Effector CD8-positive, alpha-beta T cell (primary cell): ENCODE results near the gene IQGAP1.

Experiments used
- DNase-seq: peaks from one replicate; lab custom pipeline; 2025; lab: John Stamatoyannopoulos, UW

IQGAP1 gene

GRCh38 chr15:90442423-90442822 lies 54.4 kb downstream of the IQGAP1 start:
- no peak for DNase-seq

DNA sequence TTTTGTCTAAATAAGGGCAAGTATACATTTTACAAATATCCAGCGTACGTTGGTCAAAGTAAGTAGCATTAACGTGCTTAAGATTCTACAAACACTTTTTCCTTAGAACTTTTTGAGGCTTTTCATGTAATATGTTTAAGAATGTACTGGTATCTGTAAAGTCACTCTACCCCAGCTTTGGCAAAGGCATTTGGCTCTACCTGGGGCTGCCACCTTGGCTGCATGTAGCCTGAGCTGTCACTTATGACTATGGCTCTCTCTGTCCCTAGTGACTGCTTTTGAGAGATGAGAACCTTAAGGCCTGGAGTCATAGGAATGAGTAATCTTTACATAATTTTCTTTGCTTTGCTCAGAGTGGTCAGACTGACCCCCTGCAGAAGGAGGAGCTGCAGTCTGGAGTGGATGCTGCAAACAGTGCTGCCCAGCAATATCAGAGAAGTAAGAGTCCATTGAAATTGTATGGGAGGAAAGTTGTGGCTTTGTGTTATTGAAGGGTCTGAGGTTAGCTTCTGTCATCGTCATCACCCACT lies 61.2 kb downstream of the IQGAP1 start:
- no peak for DNase-seq

DNA sequence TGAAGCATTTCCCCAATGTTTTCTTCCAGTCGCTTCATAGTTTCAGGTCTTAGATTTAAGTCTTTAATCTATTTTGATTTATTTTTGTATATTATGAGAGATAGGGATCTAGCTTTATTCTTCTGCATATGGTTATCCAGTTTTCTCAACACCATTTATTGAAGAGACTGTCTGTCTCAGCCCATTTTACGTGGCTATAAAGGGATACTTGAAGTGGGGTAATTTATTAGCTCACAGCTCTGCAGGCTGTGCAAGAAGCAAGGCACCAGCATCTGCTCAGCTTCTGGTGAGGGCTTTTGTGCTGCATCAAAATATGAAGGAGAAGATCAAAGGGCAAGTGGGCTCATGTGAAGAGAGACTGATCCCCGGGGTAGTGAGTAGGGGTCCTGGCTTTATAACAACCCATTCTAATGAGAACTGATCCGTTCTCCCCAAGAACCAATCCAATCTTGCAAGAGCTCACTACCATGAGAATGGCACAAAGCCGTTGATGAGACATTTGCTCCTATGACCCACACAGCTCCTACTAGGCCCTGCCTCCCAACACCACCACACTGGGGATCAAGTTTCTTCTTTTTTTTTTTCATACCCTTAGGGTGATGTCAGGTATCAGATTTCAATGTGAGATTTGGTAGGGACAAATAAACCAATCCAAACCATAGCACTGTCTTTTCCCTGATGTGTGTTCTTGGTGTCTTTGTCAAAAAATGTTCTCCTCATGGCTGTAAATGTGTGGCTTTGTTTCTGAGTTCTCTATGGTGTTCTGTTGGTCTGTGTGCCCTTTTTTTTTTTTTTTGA lies 63.2 kb downstream of the IQGAP1 start:
- no peak for DNase-seq

- DNase-seq, result no peak
These were observed 68.2 kb downstream of the IQGAP1 start for GRCh38 chr15:90456236-90456635.

DNA sequence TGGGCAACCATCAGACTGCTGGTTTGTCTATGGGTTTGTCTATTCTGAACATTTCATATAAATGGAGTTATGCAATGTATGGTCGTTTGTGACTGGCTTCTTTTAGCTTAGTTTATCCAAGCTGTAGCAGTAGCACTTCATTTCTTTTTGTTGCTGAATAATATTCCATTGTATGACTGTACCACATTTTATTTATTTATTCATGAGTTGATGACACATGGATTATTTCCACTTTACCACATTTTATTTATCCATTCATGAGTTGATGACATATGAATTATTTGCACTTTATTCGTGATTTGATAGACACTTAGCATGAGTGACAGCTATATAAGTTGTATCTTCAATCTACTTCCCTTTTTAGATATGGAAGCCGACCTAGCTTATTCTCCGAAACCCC lies 70.0 kb downstream of the IQGAP1 start:
- DNase-seq, result no peak

DNA sequence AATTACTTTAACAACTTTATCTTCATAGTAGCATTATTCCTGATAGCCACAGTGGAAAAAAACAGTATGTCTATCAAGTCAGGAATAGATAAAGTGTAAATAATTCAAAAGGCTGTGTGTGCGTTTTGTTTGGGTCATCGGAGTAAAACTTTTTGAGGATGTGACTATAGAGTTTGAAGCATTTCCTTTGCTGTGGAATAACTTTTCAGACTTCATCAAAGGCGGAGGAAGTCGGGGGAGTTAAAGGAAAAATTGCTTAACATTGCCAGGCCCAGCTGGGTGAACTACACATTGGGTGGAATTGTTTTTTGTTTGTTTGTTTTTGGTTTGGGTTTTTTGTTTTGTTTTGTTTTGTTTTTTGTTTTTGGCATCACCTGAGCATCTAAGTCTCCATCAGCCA lies 71.3 kb downstream of the IQGAP1 start:
- DNase-seq, result no peak

DNA sequence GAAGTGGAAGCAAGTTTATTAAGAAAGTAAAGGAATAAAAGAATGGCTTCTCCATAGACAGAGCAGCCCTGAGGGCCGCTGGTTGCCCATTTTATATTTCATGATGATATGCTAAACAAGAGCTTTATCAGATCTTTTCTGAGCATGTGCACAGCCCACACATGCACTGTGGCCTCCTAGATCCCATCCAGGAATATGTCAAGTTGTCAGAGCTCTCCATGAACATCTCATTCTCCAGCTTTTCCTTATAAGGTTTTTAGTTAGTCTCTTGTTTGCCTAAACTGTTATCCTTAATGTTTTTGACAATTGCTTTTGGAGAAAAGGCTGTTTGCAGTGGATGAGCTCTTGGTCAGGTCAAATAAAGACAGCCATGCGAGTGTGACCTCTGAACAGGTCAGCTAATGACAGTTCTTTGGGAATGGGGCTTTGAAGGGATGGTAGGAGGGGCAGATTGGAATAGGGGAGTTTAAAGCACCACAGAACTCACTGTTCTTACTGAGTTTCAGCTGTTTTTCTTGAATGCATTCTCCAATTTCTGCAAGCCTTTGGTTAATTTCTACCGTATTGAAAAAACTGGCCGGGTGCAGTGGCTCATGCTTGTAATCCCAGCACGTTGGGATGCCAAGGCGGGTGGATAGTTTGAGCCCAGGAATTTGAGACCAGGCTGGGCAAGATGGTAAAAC lies 72.2 kb downstream of the IQGAP1 start:
- DNase-seq, result no peak

- no peak for DNase-seq
These were observed 75.3 kb downstream of the IQGAP1 start for GRCh38 chr15:90463381-90463780.

DNA sequence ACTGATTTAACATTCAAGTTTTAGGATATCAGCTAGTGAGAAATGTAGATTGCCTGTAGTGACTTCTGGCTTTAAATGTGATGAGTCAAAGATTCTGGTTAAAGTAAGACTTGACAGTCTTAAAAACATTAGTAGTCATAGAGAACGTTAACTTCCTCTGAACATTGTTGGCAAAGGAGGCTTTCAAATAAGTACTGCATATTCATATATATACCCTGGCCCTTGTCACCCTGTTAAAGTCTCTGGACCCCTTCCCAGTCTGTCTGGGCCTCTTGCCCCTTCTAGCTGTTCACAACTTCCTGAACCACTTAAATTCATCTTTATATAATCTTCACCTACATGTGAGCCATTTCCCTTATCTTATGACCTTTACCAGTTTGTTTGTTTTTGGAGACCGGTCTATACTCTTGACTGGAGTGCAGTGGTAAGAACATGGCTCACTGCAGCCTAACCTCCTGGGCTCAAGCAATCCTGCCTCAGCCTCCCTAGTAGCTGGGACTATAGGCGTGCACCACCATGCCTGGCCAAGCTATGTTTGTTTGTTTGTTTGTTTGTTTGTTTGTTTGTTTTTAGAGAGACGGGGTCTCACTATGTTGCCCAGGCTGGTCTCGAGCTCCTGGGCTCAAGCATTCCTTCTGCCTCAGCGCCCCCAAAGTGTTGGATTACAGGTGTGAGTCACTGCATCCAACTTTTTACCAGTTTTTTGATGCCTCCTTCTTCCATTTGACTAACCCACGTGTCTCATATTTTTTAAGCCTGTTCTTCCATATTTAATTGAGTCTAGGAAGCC lies 77.3 kb downstream of the IQGAP1 start:
- DNase-seq, result no peak

- no peak for DNase-seq
These were observed 78.0 kb downstream of the IQGAP1 start for GRCh38 chr15:90465930-90466567.

- no peak for DNase-seq
These were observed 81.7 kb downstream of the IQGAP1 start for GRCh38 chr15:90469723-90470122.

DNA sequence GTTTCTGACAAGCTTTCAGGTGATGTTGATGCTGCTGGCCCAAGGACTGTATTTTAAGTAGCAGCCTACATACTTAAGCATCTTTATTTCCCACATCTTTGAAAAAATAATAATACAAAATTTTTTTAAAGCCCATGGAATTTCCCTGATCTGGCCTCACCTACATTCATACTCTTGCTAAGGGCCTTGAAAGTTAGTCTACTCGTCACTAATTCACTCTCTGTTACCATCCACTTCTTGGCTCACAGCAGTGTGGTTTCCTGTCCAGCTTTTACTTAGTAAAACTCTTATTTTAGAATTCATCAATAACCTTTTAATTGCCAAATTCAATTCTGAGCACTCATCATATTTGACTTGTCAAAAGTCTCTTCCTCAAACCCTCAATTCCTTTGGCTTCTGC lies 82.4 kb downstream of the IQGAP1 start:
- DNase-seq, result no peak

- no peak for DNase-seq
These were observed 83.1 kb downstream of the IQGAP1 start for GRCh38 chr15:90471126-90471525.

DNA sequence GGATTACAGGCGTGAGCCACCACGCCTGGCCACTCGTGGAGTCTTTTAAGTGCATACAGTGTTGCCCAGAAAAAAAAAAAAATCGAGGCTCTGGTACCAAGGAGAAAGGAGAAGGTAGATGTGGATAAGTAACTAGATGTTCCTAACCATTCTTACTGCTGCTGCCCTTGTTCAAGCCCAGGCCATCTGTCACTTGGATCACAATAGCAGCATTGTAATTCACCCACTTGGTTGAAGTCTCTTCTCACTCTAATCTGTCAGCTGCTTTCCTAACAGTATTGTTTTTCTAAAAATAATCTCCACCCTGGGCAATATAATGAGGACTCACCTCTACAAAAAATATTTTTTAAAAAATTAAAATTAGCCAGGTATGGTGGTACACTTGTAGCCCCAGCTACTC lies 83.7 kb downstream of the IQGAP1 start:
- no peak for DNase-seq

DNA sequence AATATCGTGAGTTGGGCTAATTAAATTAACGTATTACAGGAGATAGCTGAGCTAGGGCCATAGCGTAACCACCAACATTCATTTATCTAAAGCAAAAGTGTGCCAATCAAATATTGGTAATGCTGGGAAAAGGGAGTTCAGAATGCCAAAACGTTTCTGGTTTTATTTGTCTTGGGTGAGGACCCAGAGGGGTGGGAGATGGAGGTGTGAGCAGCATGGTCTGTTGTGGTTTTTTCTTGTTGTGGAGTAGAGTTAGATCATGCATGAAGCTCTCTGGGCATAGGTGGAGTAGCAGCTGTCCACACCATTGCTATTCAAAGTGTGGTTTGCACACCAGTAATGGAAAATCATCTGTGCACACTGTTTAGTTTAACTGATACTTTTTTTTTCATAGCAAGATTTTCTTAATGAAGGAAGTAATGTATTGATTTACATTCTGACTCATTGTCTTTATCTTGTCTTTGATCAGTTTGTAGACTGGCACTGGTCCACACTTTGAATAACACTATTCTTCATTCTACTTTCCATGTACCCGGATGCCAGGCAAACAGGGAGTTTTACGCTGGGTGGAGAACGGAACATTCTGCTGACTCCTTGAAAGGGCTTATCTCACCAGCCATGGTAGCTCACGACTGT lies 90.9 kb downstream of the IQGAP1 start:
- no peak for DNase-seq

- no peak for DNase-seq
These were observed 91.6 kb downstream of the IQGAP1 start for GRCh38 chr15:90479656-90480055.

DNA sequence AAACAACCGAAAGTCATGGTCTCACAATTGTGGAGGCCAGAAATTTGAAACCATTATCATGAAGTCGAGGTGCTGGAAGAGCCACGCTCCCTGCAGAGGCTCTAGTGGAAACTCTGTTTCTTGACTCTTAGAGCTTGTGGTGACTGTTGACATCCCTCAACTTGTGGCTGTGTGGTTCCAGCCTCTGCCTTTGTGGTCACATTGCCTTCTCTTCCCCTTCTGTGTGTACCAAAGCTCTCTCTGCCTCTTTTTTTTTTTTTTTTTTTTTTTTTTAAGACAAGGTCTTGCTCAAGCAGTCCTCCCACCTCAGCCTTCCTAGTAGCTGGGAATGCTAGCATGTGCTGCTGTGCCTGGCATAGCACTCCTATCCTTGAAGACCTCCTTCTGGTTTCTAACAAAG lies 93.0 kb downstream of the IQGAP1 start:
- no peak for DNase-seq

- DNase-seq, result peak; percentile 13
These were observed 94.3 kb downstream of the IQGAP1 start for GRCh38 chr15:90482124-90483011.

GRCh38 chr15:90483012-90483307 lies 94.9 kb downstream of the IQGAP1 start:
- DNase-seq, result no peak

DNA sequence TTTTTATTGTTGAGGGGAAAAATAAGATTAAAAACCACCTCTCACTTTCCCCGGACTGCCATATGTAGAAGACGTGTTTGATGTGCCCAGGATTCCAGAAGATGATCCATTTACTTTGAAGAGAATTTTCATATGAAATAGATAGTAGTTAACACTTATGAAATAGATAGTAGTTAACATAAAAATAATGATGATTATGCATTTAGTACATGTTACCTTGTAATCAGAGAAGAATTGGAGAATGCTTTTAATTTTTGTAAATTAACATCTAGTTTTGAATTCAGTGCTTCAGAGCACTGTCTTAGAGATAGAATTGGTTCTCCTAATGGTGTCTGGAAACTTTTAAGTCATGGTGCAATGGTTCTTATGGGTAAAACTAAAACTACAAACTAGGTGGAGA lies 95.6 kb downstream of the IQGAP1 start:
- no peak for DNase-seq

GRCh38 chr15:90487186-90487585 lies 99.1 kb downstream of the IQGAP1 start:
- no peak for DNase-seq
